Neural progenitor cell (in vitro differentiated cells): ENCODE measurements around the gene GNAI3.

Experiments used
- CTCF ChIP-seq: fragments of 200-600 bp; sonication (generic); IDR thresholded peaks from 2 replicates; pipeline ENCODE4 v1.5.1; 2017; ENCODE audit warnings: antibody characterized with exemption, mild to moderate bottlenecking
- EZH2 ChIP-seq: fragments of 200-600 bp; sonication (generic); IDR thresholded peaks from 2 replicates; pipeline ENCODE4 v1.6.1; 2017; ENCODE audit warnings: antibody characterized with exemption, mild to moderate bottlenecking, moderate library complexity

- TF ChIP-seq CTCF, result no peak
- no peak for TF ChIP-seq EZH2
These were observed 16.5 kb upstream of the GNAI3 start for GRCh38 chr1:109531826-109532364.
